K562 (cell line): ENCODE measurements around the gene SLC2A4. TPM values are rescaled to one million over a fixed set of nuclear protein-coding genes. Genes with fewer than 3 reads are reported as not detected.

Experiments
- ADNP ChIP-seq: fragments of 200-800 bp; sonication (Bioruptor generic); IDR thresholded peaks from 2 replicates; pipeline ENCODE4 v1.6.1; 2016; ENCODE audit warnings: missing genetic modification characterization, missing compliant biosample characterization
- ATF6 ChIP-seq: sonication (generic); formaldehyde crosslinking; IDR thresholded peaks from 2 replicates; pipeline ENCODE4 v1.4.0; 2020; ENCODE audit warnings: mild to moderate bottlenecking, missing genetic modification reagents
- CHCHD3 ChIP-seq: fragments of 250-450 bp; sonication (Bioruptor Pico); IDR thresholded peaks from 2 replicates; pipeline ENCODE4 v2.1.2; 2022; ENCODE audit warnings: mild to moderate bottlenecking
- FOXP1 ChIP-seq: sonication (generic); formaldehyde crosslinking; IDR thresholded peaks from 2 replicates; pipeline ENCODE4 v1.8.0; 2022; ENCODE audit warnings: mild to moderate bottlenecking, missing genetic modification reagents
- HNRNPK ChIP-seq: fragments of 200-400 bp; formaldehyde crosslinking; IDR thresholded peaks from one replicate; pipeline ENCODE4 v1.6.1; 2018; ENCODE audit warnings: mild to moderate bottlenecking, low read depth, low read length; ENCODE audit not compliant: poor library complexity, severe bottlenecking
- MTF1 ChIP-seq: fragments of 250-450 bp; sonication (Bioruptor Pico); IDR thresholded peaks from 2 replicates; pipeline ENCODE4 v1.9.0; 2021; ENCODE audit warnings: moderate library complexity, mild to moderate bottlenecking, inconsistent platforms, borderline replicate concordance
- NR2F6 ChIP-seq: fragments of 450-650 bp; formaldehyde crosslinking; IDR thresholded peaks from 2 replicates; pipeline ENCODE4 v1.4.0; 2020; ENCODE audit warnings: mild to moderate bottlenecking
- SIN3A ChIP-seq, 2 experiments: fragments of 150-350 bp in 1 of 2; IDR thresholded peaks; 2 replicates each; pipeline ENCODE4 v1.6.1; 2011 to 2016; ENCODE audit warnings: borderline replicate concordance in 2 of 2, low read depth in 2 of 2, low read length in 2 of 2, mild to moderate bottlenecking in 2 of 2, moderate library complexity in 2 of 2; ENCODE audit not compliant: control insufficient read depth in 1 of 2
- SMARCE1 ChIP-seq: fragments of 450-650 bp; IDR thresholded peaks from 2 replicates; pipeline ENCODE4 v1.7.1; 2016; ENCODE audit warnings: mild to moderate bottlenecking
- SUPT5H ChIP-seq: fragments of 450-650 bp; IDR thresholded peaks from 2 replicates; pipeline ENCODE4 v1.6.1; 2016
- THAP12 ChIP-seq: fragments of 250-450 bp; sonication (Bioruptor Pico); IDR thresholded peaks from 2 replicates; pipeline ENCODE4 v1.9.0; 2021; ENCODE audit warnings: mild to moderate bottlenecking, inconsistent platforms
- ZNF217 ChIP-seq: sonication (generic); formaldehyde crosslinking; IDR thresholded peaks from 2 replicates; pipeline ENCODE4 v1.8.0; 2022; ENCODE audit warnings: mild to moderate bottlenecking, missing genetic modification reagents
- ZSCAN32 ChIP-seq: fragments of 450-650 bp; formaldehyde crosslinking; IDR thresholded peaks from 2 replicates; pipeline ENCODE4 v1.4.0; 2020; ENCODE audit warnings: mild to moderate bottlenecking, moderate library complexity
- polyA plus RNA-seq, 8 experiments: library from polyadenylated mRNA; depleted of rRNA in 4 of 8; stranded (reverse) in 5 of 8; unstranded in 3 of 8; fragments of >200 nt; fragmentation: Nextera tagmentation in 2 of 8; fragmentation: Illumina TruSeq in 1 of 8; extraction: Ambion mirVana in 2 of 8; extraction: Trizol in 1 of 8; gene quantifications; 2 replicates each; pipeline versions ENCODE4 v1.2.1 to v1.2.3, GENCODE V29; 2011 to 2014; ENCODE audit warnings: inconsistent platforms in 1 of 8, missing spikeins in 1 of 8
- total RNA-seq, 7 experiments: library from RNA; depleted of rRNA in 6 of 7; stranded (reverse); fragments of >200 nt in 6 of 7; fragmentation: Illumina TruSeq in 2 of 7; extraction: Trizol in 2 of 7; gene quantifications; 2 replicates each; pipeline versions ENCODE4 v1.2.1 to v1.2.3, GENCODE V29; 2011 to 2021; ENCODE audit warnings: low replicate concordance in 1 of 7
- TF ChIP-seq, protein P1 (sequence below): fragments of 250-450 bp; sonication (Bioruptor Pico); IDR thresholded peaks from 2 replicates; pipeline ENCODE4 v1.5.0; 2020; ENCODE audit warnings: mild to moderate bottlenecking, borderline replicate concordance
- TF ChIP-seq, protein P2 (sequence below): IDR thresholded peaks from 3 replicates; pipeline ENCODE4 v1.6.1; 2011; ENCODE audit warnings: borderline replicate concordance, mild to moderate bottlenecking; ENCODE audit not compliant: insufficient read length, insufficient read depth

SLC2A4 gene
- total and polyA plus RNA-seq, 9 of the 15 experiments (the other 6 are each of a cell fraction or from before 2014, with no cell fraction given) = 0.74 to 3.5 (median 1.6) TPM

- TF ChIP-seq, protein P1, sequence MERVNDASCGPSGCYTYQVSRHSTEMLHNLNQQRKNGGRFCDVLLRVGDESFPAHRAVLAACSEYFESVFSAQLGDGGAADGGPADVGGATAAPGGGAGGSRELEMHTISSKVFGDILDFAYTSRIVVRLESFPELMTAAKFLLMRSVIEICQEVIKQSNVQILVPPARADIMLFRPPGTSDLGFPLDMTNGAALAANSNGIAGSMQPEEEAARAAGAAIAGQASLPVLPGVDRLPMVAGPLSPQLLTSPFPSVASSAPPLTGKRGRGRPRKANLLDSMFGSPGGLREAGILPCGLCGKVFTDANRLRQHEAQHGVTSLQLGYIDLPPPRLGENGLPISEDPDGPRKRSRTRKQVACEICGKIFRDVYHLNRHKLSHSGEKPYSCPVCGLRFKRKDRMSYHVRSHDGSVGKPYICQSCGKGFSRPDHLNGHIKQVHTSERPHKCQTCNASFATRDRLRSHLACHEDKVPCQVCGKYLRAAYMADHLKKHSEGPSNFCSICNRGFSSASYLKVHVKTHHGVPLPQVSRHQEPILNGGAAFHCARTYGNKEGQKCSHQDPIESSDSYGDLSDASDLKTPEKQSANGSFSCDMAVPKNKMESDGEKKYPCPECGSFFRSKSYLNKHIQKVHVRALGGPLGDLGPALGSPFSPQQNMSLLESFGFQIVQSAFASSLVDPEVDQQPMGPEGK (CRISPR knock-in tag) = no peak
- TF ChIP-seq MTF1 (CRISPR knock-in tag) = no peak
- no peak for TF ChIP-seq ZNF217 (CRISPR knock-in tag)
- TF ChIP-seq SUPT5H = peak; percentile 59
- peak; percentile 64; the same call in 1 of the 2 replicates for TF ChIP-seq SMARCE1
- TF ChIP-seq ADNP (tag) = no peak
- no peak for TF ChIP-seq CHCHD3 (CRISPR knock-in tag)
- no peak for TF ChIP-seq ZSCAN32
- TF ChIP-seq ATF6 (CRISPR knock-in tag) = no peak
- no peak for TF ChIP-seq THAP12 (CRISPR knock-in tag)
- TF ChIP-seq, protein P2, sequence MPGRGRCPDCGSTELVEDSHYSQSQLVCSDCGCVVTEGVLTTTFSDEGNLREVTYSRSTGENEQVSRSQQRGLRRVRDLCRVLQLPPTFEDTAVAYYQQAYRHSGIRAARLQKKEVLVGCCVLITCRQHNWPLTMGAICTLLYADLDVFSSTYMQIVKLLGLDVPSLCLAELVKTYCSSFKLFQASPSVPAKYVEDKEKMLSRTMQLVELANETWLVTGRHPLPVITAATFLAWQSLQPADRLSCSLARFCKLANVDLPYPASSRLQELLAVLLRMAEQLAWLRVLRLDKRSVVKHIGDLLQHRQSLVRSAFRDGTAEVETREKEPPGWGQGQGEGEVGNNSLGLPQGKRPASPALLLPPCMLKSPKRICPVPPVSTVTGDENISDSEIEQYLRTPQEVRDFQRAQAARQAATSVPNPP = no peak
- no peak for TF ChIP-seq NR2F6 (CRISPR knock-in tag)
- TF ChIP-seq FOXP1 = 0 out of 2 replicates have a peak, but pooled peaks have one; percentile 53
- no peak for TF ChIP-seq SIN3A (IDR thresholded peaks at IDR 0.05; ENCODE audit: borderline replicate concordance in 2 of 2, control insufficient read depth in 1 of 2, low read depth in 2 of 2, low read length in 2 of 2)
- no peak for TF ChIP-seq HNRNPK
Measured at GRCh38 chr17:7262935-7263800, 18.4 kb upstream of the SLC2A4 start (continued).
